GM08714 (cell line): ENCODE measurements around the gene NRG3.
"Not testable (repeated sequence)": the region's sequence is repeated elsewhere in the genome, so short reads cannot be mapped to it uniquely, and the experiment has no call there.

Source experiments
- H3K4me3 ChIP-seq: fragments of 200-500 bp; sonication (Bioruptor generic); 2 replicates; pipeline ENCODE4 v1.5.1; 2014; ENCODE audit warnings: mild to moderate bottlenecking, low read length, inconsistent platforms
- ZNF274 ChIP-seq: IDR thresholded peaks from 2 replicates; pipeline ENCODE4 v1.6.1; 2012; ENCODE audit warnings: mild to moderate bottlenecking, low read depth, low read length

Gene NRG3

DNA sequence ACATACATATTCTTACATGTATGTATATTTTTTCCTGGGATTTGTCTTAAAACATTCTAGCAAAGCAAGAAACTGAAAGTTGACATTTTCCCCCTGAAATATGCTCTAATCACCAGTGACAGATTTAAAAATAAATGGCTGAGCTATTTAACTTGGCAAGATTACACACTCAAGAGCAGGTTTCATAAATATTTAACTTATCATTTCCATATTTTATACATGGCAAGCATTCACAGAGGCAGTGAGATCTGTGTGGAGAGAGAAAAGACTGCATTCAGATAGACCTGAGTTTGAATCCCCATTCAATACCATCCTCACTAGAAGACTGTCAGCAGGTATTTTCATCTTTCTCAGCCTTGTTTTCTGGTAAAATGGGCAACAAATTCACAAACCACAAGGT, 1043.0 kb downstream of the NRG3 start:
- no peak for TF ChIP-seq ZNF274
- no peak overlapping the region for H3K4me3 ChIP-seq

DNA sequence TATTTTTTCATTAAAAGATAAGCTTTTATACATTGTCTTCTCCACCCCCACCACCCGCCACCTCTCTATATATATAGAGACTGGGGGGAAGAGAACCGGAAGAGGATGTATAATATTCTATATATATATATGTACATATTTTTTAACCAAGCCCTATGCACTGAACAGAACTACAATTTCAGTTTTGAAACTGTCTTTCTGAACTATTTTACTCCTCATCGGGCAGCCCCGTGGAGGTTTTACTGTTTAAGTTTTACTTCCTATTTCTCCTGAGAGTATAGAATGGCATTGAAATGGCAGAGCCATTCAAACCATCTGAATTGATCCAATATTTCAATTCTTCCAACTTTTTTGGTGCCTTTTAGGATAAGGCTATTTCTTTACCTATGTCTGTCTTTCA, 1047.1 kb downstream of the NRG3 start:
- TF ChIP-seq ZNF274, result no peak
- H3K4me3 ChIP-seq, result no peak overlapping the region

DNA sequence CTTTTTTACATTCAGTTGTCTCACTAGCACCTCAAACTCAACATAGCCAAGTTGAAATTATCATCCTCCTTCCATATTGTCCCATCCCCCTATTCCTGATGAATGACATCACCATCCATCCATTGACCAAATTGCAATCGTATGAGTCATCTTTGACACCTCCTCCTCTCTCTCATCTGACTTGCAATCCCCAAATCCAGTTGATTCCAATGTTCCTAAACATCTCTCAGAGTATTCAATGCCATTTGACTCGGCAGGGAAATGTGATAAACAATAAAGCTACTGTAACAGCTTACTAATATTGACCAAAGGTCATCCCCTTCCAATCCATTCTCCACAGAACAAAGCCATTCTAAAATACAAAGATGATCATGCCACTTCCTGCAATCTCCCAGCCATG, 1047.8 kb downstream of the NRG3 start:
- no peak for TF ChIP-seq ZNF274
- H3K4me3 ChIP-seq, result no peak overlapping the region

DNA sequence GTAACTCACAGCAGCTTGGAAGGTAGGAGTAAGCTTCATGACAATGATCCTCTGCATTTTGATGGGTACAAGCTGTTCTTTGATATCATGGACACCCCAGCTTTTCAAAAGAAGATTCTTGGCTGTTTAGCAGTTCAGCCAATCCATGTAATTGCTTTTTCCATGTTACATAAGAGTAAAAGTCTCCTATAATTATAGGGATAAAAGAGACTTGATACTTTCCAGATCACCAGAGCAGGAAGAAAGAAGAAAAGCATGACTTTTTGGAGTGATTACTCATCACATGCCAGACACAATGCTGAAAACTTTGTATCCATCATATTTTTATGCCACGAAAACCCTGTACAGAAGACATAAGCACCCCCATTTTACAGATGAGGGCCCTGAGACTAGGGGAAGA, 1049.7 kb downstream of the NRG3 start:
- TF ChIP-seq ZNF274, result no peak
- H3K4me3 ChIP-seq, result no peak overlapping the region

DNA sequence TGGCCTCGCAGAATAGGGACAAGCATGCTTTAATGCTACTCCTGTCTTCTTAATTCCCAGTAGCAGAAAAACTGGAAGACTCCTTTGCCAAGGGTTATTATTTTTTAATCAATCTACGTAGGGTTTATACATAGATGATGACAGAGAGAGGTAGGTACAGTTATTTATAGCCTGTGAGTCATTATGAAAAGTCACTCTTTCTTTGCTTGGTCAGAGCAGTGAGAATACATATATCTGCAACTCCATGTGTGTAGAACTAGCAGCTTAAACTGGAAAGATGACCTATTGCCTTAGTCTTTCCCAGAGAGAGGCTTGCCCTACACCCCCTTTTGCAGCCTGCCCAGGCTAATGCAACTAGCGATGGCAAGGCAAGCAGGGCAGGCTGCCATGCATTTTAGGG, 1050.6 kb downstream of the NRG3 start:
- no peak overlapping the region for H3K4me3 ChIP-seq
- TF ChIP-seq ZNF274, result no peak

DNA sequence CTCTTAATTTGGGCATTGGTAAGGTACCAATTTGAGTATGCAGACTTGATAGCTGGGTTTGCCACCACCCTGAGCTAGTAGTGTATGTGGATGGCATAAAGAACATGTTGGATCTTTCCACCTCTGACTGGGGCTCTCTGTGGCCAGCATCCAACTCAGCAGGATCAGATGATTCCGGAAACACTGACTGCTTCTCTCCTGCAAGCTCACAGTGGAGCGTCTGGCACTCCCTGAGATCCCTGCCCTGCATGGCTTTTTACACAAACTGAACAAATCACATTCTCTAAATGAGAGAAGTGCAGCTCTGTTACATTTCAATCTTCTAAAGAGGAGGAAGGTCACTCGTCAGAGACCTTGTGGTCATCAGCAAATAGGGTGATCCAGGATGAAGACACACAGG, 1057.5 kb downstream of the NRG3 start:
- no peak for TF ChIP-seq ZNF274
- H3K4me3 ChIP-seq, result no peak overlapping the region

DNA sequence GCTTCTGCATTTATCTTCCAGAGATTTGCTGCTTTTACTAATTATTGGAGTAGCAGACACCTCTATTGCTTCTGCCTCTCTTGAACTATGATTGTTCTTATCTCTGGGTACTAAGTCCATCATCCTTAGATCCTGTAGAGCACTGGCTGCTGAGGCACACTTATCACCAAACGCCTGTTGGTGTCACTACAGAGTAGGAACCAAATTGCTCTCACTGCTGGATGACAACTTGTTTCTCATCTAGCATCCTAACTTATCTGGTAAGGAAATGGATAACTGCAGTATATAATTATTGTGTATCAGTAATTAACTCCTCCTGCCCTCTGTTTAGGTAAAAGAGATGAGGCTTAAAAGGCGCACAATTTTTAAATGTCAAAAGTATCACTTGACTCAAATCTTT, 1059.4 kb downstream of the NRG3 start:
- H3K4me3 ChIP-seq, result no peak overlapping the region
- TF ChIP-seq ZNF274, result no peak

DNA sequence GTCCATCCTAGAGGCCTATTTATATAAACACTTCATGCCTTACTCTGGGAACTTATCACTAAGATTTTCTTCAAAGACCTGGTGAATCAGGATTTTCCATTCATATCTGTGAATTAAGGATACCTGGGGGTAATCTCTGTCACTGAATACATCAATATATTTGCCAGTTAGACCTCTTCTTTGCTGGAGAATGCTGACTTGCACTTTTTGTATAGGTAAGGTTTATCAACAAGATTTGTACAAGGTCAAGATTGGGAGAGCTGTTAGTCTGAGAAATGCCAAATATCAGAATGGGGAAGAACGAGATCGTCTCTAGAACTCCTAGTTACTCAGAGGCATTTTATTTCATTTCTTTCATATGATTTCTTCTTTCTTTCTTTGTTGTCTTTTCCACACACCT, 1060.0 kb downstream of the NRG3 start:
- H3K4me3 ChIP-seq, result no peak overlapping the region
- TF ChIP-seq ZNF274, result no peak

DNA sequence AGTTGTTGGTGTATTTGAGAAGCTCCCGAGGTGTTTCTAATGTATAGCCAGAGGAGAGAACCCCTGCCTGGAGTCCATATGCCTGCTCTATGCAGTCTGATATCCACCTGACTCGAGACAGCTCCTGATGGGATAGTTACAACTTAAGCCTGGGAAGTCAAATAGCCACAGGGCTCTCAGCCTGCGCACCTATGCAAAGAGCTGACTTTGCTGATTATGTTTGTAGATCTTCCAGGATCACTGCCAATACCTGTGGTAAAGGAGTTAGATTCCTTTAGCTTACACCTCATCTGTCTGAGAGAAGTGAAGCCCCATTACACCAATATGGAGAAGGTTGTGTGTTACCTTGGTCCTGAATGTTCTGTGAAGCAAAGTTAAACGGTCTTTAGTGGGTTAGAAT, 1063.3 kb downstream of the NRG3 start:
- no peak for TF ChIP-seq ZNF274
- H3K4me3 ChIP-seq, result no peak overlapping the region

DNA sequence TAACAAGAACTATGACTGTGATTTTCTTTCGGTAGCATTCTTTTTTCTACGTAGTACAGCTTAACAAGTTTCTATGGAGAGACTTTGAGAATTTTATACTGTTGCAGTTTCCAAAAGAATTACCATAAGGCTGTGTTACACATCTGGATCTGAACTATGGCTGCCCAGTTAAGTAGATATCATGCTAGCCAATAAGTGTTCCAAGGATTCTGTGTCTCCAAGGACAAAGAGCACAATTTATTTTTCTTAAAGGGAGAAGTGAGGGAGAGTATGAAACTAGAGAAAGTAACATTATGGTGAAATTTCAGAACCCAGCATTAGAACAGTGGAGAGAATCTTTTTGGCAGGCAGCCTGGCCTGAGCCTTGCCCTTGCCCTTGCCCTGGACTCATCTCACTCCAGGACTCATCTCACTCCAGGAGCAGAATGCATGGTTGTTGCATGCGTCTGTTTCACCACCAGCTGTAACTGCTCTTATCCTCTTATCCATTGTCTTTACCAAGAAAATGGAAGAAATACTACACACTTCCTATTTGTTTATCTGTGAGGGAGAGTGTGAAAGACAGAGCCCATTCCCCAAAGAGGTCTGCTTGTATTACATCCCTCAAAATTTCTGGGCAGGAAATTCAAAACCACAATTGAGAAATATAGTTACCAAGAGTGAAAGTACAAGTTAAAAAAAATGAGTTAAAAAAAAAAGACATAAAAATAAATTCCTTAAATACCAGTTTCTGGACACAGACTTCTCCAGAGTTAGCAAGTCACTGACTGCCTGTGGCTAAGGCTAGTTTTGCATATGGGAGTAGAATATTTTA, 1067.5 kb downstream of the NRG3 start:
- no peak for TF ChIP-seq ZNF274
- H3K4me3 ChIP-seq, result no peak overlapping the region

DNA sequence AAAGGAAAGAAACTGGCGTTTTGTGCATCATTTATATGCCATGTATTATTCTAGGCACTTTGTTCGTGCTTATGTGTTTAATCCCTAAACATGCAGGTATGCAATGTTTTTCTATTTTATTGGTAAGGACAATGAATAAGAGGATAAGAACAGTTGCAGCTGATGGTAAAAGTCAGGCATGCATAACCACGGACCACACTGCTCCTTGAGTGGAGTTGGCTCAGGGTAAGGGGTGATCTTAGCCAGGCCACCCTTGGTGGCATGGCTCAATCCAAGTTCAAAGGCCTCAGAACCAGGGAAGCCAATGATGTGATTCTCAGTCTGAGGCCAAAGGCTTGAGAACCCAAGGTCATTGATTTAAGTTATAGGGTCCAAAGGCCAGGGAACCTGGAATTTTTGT, 1068.1 kb downstream of the NRG3 start:
- no peak overlapping the region for H3K4me3 ChIP-seq
- no peak for TF ChIP-seq ZNF274

DNA sequence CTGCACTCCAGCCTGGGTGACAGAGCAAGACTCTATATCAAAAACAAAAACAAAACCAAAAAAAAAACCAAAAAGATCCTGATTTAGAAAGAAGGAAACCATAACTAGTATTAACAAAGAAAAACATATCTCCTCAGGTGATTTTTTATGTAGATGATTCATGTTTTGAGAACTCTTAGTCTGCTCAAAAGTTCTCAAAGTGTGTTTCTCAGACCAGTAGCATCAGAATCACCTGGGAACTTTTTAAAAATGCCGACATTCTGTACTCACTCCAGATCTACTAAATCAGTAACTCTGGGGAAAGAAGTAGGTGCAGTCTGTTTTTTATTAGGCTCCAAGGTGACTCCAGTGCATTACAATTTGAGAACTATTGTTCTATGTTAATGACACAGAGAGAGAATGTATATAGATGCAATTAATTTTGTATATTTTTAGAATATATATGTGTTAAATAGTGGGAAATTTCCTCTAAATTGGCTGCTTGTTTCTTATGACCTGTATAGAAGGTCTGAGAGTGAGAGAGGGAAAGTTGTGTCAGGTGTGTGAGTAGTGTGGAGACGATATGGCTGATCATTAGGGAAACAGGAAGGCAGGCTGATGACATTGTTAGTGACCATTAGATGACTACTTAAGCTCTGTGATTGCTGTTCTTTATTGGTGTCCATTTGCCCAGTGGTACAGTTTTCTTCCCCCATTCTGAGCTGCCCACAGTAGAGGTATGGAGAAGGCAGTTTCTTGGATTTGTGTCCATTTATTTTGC, 1075.0 kb downstream of the NRG3 start:
- no peak for TF ChIP-seq ZNF274
- H3K4me3 ChIP-seq, result no peak overlapping the region

DNA sequence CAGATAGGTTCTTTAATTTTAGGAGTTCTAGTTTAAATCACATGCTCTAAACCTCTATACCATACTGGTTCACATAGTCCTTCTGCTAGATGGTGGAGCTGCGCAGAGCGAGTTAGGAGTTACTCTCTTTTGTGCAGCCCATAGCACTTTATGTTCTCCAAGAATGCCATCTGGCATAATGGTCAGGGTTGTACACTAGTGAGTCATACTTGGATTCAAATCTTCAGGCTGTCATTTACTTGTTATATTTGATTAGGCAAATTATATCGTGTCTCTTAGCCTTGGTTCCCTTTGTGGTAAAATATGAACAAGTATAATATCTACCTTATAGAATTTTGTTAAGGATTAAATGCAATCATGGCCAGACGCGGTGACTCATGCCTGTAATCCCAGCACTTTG, 1078.3 kb downstream of the NRG3 start:
- no peak for TF ChIP-seq ZNF274
- no peak overlapping the region for H3K4me3 ChIP-seq

DNA sequence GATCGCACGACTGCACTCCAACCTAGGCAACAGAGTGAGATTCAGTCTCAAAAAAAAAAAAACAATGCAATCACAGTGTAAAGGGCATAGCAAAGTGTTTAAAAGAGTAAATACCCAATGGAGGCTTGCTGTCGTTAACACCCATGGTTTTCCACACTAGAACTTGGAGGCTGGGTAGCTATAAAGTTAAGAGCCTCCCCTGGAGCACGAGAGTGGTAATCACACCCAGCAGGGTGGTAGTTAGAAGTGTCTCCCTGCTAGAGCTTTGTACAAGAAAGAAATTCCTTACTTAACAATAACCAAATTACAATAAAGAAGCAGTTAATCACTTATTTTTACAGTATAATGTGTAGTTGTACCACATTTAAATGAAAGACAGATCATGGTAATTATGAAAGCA, 1078.9 kb downstream of the NRG3 start:
- no peak overlapping the region for H3K4me3 ChIP-seq
- TF ChIP-seq ZNF274, result no peak

DNA sequence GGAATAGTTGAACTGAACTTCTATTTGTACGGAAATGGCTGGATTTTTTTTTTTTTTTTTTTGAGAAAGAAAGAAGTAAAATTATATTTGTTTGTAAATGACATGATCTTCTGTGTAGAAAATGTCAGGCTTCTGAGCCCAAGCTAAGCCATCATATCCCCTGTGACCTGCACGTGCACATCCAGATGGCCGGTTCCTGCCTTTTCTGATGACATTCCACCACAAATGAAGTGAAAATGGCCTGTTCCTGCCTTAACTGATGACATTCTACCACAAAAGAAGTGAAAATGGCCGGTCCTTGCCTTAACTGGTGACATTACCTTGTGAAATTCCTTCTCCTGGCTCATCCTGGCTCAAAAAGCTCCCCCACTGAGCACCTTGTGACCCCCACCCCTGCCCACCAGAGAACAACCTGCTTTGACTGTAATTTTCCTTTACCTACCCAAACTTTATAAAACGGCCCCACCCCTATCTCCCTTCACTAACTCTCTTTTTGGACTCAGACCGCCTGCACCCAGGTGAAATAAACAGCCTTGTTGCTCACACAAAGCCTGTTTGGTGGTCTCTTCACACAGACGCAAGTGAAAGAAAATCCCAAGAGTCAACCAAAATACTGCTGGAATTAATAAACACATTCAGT, 1085.5 kb downstream of the NRG3 start:
- not testable (repeated sequence) for H3K4me3 ChIP-seq
